HCT116 (cell line): ENCODE results near the gene PTBP3. TPM values are rescaled to one million over a fixed set of nuclear protein-coding genes. Genes with fewer than 3 reads are reported as not detected.

Source experiments
- ATAC-seq: fragments of 200-7000 bp; cut with Tn5 transposase; 2 replicates; pipeline ENCODE4 v1.9.1; 2020; ENCODE audit warnings: mild to moderate bottlenecking, moderate library complexity
- BruUV-seq: library from RNA; stranded (reverse); fragments of 400-500 nt; replicated peaks from 2 replicates; lab custom pipeline; 2021; lab: Mats Ljungman, UMichigan
- CTCF ChIA-PET: fragments of 300-600 bp; sonication (Branson Sonifier 250); formaldehyde crosslinking; loops from one replicate; lab custom pipeline; 2021; ENCODE audit warnings: antibody characterized with exemption; lab: Charles Lee
- POLR2A ChIA-PET: fragments of 300-600, 350-600 bp; sonication (Branson Sonifier 250); formaldehyde crosslinking; loops from one replicate; lab custom pipeline; 2021; ENCODE audit warnings: antibody characterized with exemption; lab: Charles Lee
- RAD21 ChIA-PET, 2 experiments: fragments of 300-600 bp; sonication (Branson Sonifier 250); formaldehyde crosslinking; loops; one replicate each; lab custom pipeline; 2023; ENCODE audit warnings: low total read pairs in 2 of 2; ENCODE audit not compliant: uncharacterized antibody in 2 of 2, unreplicated experiment in 2 of 2, low non-redundant PET in 1 of 2; lab: Charles Lee
- DNase-seq: peaks from one replicate; pipeline ENCODE4 v3.0.0-alpha.2; 2010; ENCODE audit warnings: low read depth, low spot score
- H2AFZ ChIP-seq: fragments of 200-600 bp; shearing (Covaris generic), sonication (generic); 2 replicates; pipeline ENCODE4 v1.6.1; 2017; ENCODE audit warnings: low read depth, mixed run types, mixed read lengths, antibody characterized with exemption, low read length; ENCODE audit not compliant: poor library complexity, severe bottlenecking
- H3K27ac ChIP-seq: 2 replicates; pipeline ENCODE4 v1.5.1; 2012; ENCODE audit warnings: low read depth, low read length
- H3K27me3 ChIP-seq: fragments of 200-600 bp; sonication (generic); 2 replicates; pipeline ENCODE4 v1.6.1; 2016; ENCODE audit warnings: mixed run types, low read length, mixed read lengths; ENCODE audit not compliant: insufficient read depth
- H3K36me3 ChIP-seq, 2 experiments: fragments of 200-500 bp in 1 of 2; fragments of 200-600 bp in 1 of 2; sonication (Bioruptor generic) in 1 of 2; sonication (generic) in 1 of 2; 2 replicates each; pipeline versions ENCODE4 v1.5.1 to v1.6.1; 2014 to 2016; ENCODE audit warnings: low read length in 2 of 2, inconsistent platforms in 1 of 2, mixed read lengths in 1 of 2, mixed run types in 1 of 2; ENCODE audit not compliant: insufficient read depth in 2 of 2, control insufficient read depth in 1 of 2
- H3K4me1 ChIP-seq, 2 experiments: fragments of 200-600 bp in 1 of 2; sonication (generic) in 1 of 2; 2 replicates each; pipeline versions ENCODE4 v1.5.1 to v1.6.1; 2012 to 2017; ENCODE audit warnings: low read length in 2 of 2, inconsistent platforms in 1 of 2, mild to moderate bottlenecking in 1 of 2, mixed read lengths in 1 of 2, mixed run types in 1 of 2, moderate library complexity in 1 of 2; ENCODE audit not compliant: insufficient read depth in 2 of 2, control insufficient read depth in 1 of 2
- H3K4me2 ChIP-seq: fragments of 200-600 bp; sonication (generic); 2 replicates; pipeline ENCODE4 v1.6.1; 2017; ENCODE audit warnings: mixed run types, low read length, mixed read lengths
- H3K4me3 ChIP-seq, 2 experiments: fragments of 200-600 bp in 1 of 2; sonication (generic) in 1 of 2; replicated peaks in 1 of 2; 2 replicates each; pipeline ENCODE4 v1.5.1; 2011 to 2016; ENCODE audit warnings: low read length in 2 of 2, control low read depth in 1 of 2, low read depth in 1 of 2, mild to moderate bottlenecking in 1 of 2, mixed read lengths in 1 of 2, mixed run types in 1 of 2
- H3K79me2 ChIP-seq: fragments of 200-600 bp; sonication (generic); 2 replicates; pipeline ENCODE4 v1.6.1; 2017; ENCODE audit warnings: mild to moderate bottlenecking, mixed run types, low read length, moderate library complexity, mixed read lengths; ENCODE audit not compliant: insufficient read depth
- H3K9ac ChIP-seq: fragments of 200-600 bp; sonication (generic); 2 replicates; pipeline ENCODE4 v1.6.1; 2016; ENCODE audit warnings: low read length, mixed read lengths
- H3K9me2 ChIP-seq: fragments of 200-600 bp; sonication (generic), shearing (Covaris generic); 2 replicates; pipeline ENCODE4 v1.6.1; 2017; ENCODE audit warnings: mixed run types, mild to moderate bottlenecking, moderate library complexity; ENCODE audit not compliant: insufficient read depth
- H3K9me3 ChIP-seq, 2 experiments: fragments of 200-500 bp in 1 of 2; fragments of 200-600 bp in 1 of 2; sonication (Bioruptor generic) in 1 of 2; sonication (generic) in 1 of 2; 2 replicates each; pipeline ENCODE4 v1.6.1; 2014 to 2017; ENCODE audit warnings: low read length in 2 of 2, mixed read lengths in 2 of 2, inconsistent platforms in 1 of 2, low read depth in 1 of 2, mild to moderate bottlenecking in 1 of 2, mixed run types in 1 of 2, moderate library complexity in 1 of 2; ENCODE audit not compliant: control insufficient read depth in 1 of 2, insufficient read depth in 1 of 2
- H4K20me1 ChIP-seq: fragments of 200-600 bp; sonication (generic), shearing (Covaris generic); 2 replicates; pipeline ENCODE4 v1.6.1; 2017; ENCODE audit warnings: mixed run types, mild to moderate bottlenecking, moderate library complexity; ENCODE audit not compliant: insufficient read depth
- CBX3 ChIP-seq: IDR thresholded peaks from 2 replicates; pipeline ENCODE4 v1.6.1; 2012; ENCODE audit warnings: low read depth
- CEBPB ChIP-seq: IDR thresholded peaks from 2 replicates; pipeline ENCODE4 v1.6.1; 2012; ENCODE audit warnings: low read depth
- EGR1 ChIP-seq: IDR thresholded peaks from 2 replicates; pipeline ENCODE4 v1.6.1; 2012; ENCODE audit warnings: low read depth
- ELF1 ChIP-seq: IDR thresholded peaks from 2 replicates; pipeline ENCODE4 v1.6.1; 2012; ENCODE audit warnings: low read depth, borderline replicate concordance
- EZH2phosphoT487 ChIP-seq: fragments of 200-600 bp; IDR thresholded peaks from 2 replicates; pipeline ENCODE4 v1.6.1; 2018; ENCODE audit warnings: antibody characterized with exemption, borderline replicate concordance
- FOSL1 ChIP-seq: IDR thresholded peaks from 2 replicates; pipeline ENCODE4 v1.6.1; 2012; ENCODE audit warnings: low read depth
- POLR2A ChIP-seq: IDR thresholded peaks from 2 replicates; pipeline ENCODE4 v1.7.0; 2011; ENCODE audit warnings: borderline replicate concordance; ENCODE audit not compliant: insufficient read depth, insufficient read length; ENCODE audit errors: extremely low read depth
- POLR2AphosphoS5 ChIP-seq: IDR thresholded peaks from 2 replicates; pipeline ENCODE4 v1.6.1; 2011; ENCODE audit warnings: mild to moderate bottlenecking, low read depth, low read length, moderate library complexity
- SIN3A ChIP-seq: IDR thresholded peaks from 2 replicates; pipeline ENCODE4 v1.6.1; 2012; ENCODE audit warnings: low read depth
- SP1 ChIP-seq: IDR thresholded peaks from 2 replicates; pipeline ENCODE4 v1.6.1; 2012; ENCODE audit warnings: low read depth
- SRF ChIP-seq: IDR thresholded peaks from 2 replicates; pipeline ENCODE4 v1.6.1; 2012; ENCODE audit warnings: low read depth
- YY1 ChIP-seq: IDR thresholded peaks from 2 replicates; pipeline ENCODE4 v1.6.1; 2011; ENCODE audit warnings: low read length, low read depth, moderate library complexity, mild to moderate bottlenecking; ENCODE audit not compliant: insufficient replicate concordance; ENCODE audit errors: extremely low read depth
- ZFX ChIP-seq: fragments of 450-650 bp; IDR thresholded peaks from 2 replicates; pipeline ENCODE4 v1.6.1; 2017
- intact Hi-C: fragments of 100-400 bp; cut with micrococcal nuclease; formaldehyde crosslinking; loops from 2 replicates; pipeline ENCODE4 v1.10.0; 2022
- total RNA-seq: library from RNA; stranded (reverse); gene quantifications from one replicate; pipeline ENCODE4 v1.2.1, GENCODE V29; 2021; ENCODE audit not compliant: unreplicated experiment
- TF ChIP-seq, protein P1 (sequence below): IDR thresholded peaks from 2 replicates; pipeline ENCODE4 v1.6.1; 2012; ENCODE audit warnings: low read depth
- TF ChIP-seq, protein P2 (sequence below), 3 experiments: fragments of 200-600 bp in 1 of 3; sonication (generic) in 1 of 3; IDR thresholded peaks in 2 of 3; conservative IDR thresholded peaks in 1 of 3; 2 replicates each; pipeline ENCODE4 v1.5.1; 2012 to 2017; ENCODE audit warnings: low read depth in 2 of 3, low read length in 2 of 3, antibody characterized with exemption in 1 of 3, borderline replicate concordance in 1 of 3, control low read depth in 1 of 3, mild to moderate bottlenecking in 1 of 3, mixed read lengths in 1 of 3, mixed run types in 1 of 3, moderate library complexity in 1 of 3; ENCODE audit not compliant: insufficient read depth in 1 of 3
- TF ChIP-seq, protein P3 (sequence below): IDR thresholded peaks from 2 replicates; pipeline ENCODE4 v1.6.1; 2011; ENCODE audit warnings: mild to moderate bottlenecking, low read length, moderate library complexity; ENCODE audit not compliant: insufficient replicate concordance; ENCODE audit errors: extremely low read depth

The PTBP3 gene
- total RNA-seq, 1 experiment from 2014 or later, result 102 TPM

DNA sequence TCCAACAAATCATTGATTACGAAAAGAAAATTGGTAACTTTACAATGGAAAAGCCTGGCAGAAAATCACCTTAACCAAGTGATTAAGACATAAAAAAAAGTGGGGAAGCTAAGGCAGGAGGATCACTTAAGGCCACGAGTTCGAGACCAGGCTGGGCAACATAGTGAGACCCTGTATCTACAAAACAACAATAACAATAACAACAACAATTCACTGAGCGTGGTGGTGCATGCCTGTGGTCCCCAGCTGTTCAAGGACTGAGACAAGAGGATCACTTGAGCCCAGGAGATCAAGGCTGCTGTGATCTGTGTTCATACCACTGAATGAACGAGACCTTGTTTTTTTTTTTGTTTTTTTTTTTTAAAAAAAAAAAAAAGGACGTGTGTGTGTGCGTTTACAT lies 21.3 kb downstream of the PTBP3 start (continued):
- TF ChIP-seq ELF1, result no peak
- TF ChIP-seq EGR1, result no peak
- no peak for TF ChIP-seq SIN3A
- no peak for TF ChIP-seq CEBPB
- no peak for TF ChIP-seq SP1
- TF ChIP-seq, protein P1, sequence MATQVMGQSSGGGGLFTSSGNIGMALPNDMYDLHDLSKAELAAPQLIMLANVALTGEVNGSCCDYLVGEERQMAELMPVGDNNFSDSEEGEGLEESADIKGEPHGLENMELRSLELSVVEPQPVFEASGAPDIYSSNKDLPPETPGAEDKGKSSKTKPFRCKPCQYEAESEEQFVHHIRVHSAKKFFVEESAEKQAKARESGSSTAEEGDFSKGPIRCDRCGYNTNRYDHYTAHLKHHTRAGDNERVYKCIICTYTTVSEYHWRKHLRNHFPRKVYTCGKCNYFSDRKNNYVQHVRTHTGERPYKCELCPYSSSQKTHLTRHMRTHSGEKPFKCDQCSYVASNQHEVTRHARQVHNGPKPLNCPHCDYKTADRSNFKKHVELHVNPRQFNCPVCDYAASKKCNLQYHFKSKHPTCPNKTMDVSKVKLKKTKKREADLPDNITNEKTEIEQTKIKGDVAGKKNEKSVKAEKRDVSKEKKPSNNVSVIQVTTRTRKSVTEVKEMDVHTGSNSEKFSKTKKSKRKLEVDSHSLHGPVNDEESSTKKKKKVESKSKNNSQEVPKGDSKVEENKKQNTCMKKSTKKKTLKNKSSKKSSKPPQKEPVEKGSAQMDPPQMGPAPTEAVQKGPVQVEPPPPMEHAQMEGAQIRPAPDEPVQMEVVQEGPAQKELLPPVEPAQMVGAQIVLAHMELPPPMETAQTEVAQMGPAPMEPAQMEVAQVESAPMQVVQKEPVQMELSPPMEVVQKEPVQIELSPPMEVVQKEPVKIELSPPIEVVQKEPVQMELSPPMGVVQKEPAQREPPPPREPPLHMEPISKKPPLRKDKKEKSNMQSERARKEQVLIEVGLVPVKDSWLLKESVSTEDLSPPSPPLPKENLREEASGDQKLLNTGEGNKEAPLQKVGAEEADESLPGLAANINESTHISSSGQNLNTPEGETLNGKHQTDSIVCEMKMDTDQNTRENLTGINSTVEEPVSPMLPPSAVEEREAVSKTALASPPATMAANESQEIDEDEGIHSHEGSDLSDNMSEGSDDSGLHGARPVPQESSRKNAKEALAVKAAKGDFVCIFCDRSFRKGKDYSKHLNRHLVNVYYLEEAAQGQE, result no peak

DNA sequence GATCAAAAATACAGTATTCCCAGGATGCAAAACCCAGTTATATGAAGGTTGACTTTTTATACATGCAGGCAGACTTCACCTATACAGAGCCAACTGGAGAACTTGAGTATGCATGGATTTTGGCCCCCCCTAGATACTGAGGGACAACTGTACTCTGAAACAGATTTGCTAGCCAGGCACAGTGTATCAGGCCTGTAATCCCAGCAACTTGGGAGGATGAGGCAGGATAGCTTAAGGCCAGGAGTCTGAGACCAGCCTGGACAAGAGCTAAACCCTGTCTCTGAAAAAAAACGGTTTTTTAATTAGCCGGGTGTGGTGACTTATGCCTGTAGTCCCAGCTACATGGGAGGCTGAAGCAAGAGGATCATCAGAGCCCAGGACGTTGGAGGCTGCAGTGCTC lies 21.9 kb downstream of the PTBP3 start:
- Histone ChIP-seq H3K9me2 (no peaks in the 10 kb centered on the region), H3K79me2 (peaks cover 96% of the 10 kb centered on the region), H3K27me3 (no peaks in the 10 kb centered on the region), H2AFZ (no peak overlapping the region), H3K9ac (no peak overlapping the region), H4K20me1 (peaks cover 9% of the 10 kb centered on the region; the same call in 1 of the 2 replicates), H3K27ac (no peak overlapping the region), H3K9me3 (no peaks in the 10 kb centered on the region), H3K4me3 (no peak overlapping the region), H3K36me3 (no peaks in the 10 kb centered on the region), H3K4me1 (peaks cover 0 to 4% of the 10 kb centered on the region in 2 experiments; a peak in 1 of 4 replicates), H3K4me2 (no peak overlapping the region)
- no TSS peak for BruUV-seq
- ChIA-PET CTCF (no interaction called here), RAD21 (no interaction called here), POLR2A (no interaction called here)
- TF ChIP-seq EZH2phosphoT487, result no peak
- TF ChIP-seq, protein P2, sequence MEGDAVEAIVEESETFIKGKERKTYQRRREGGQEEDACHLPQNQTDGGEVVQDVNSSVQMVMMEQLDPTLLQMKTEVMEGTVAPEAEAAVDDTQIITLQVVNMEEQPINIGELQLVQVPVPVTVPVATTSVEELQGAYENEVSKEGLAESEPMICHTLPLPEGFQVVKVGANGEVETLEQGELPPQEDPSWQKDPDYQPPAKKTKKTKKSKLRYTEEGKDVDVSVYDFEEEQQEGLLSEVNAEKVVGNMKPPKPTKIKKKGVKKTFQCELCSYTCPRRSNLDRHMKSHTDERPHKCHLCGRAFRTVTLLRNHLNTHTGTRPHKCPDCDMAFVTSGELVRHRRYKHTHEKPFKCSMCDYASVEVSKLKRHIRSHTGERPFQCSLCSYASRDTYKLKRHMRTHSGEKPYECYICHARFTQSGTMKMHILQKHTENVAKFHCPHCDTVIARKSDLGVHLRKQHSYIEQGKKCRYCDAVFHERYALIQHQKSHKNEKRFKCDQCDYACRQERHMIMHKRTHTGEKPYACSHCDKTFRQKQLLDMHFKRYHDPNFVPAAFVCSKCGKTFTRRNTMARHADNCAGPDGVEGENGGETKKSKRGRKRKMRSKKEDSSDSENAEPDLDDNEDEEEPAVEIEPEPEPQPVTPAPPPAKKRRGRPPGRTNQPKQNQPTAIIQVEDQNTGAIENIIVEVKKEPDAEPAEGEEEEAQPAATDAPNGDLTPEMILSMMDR (IDR thresholded peaks at IDR 0.05 in 2 of 3, conservative IDR thresholded peaks at IDR 0.05 in 1 of 3; ENCODE audit: borderline replicate concordance in 1 of 3, insufficient read depth in 1 of 3, low read depth in 2 of 3, low read length in 2 of 3), result no peak
- no peak for TF ChIP-seq POLR2A
- TF ChIP-seq SRF, result no peak
- TF ChIP-seq, protein P3, sequence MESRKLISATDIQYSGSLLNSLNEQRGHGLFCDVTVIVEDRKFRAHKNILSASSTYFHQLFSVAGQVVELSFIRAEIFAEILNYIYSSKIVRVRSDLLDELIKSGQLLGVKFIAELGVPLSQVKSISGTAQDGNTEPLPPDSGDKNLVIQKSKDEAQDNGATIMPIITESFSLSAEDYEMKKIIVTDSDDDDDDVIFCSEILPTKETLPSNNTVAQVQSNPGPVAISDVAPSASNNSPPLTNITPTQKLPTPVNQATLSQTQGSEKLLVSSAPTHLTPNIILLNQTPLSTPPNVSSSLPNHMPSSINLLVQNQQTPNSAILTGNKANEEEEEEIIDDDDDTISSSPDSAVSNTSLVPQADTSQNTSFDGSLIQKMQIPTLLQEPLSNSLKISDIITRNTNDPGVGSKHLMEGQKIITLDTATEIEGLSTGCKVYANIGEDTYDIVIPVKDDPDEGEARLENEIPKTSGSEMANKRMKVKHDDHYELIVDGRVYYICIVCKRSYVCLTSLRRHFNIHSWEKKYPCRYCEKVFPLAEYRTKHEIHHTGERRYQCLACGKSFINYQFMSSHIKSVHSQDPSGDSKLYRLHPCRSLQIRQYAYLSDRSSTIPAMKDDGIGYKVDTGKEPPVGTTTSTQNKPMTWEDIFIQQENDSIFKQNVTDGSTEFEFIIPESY, result no peak
- TF ChIP-seq FOSL1, result no peak
- TF ChIP-seq YY1, result no peak
- no peak for TF ChIP-seq CEBPB
- no peak for TF ChIP-seq EGR1
- no peak for TF ChIP-seq CBX3
- TF ChIP-seq POLR2AphosphoS5, result no peak
- no peak for TF ChIP-seq ZFX
- intact Hi-C loops, result no loop called here
- ATAC-seq (no peak), DNase-seq (no peak)
